GM18499 (cell line): Measurements from ENCODE around the gene TOP3A.
A peak's percentile ranks its signal among the peaks of the same experiment; 100 is the strongest.
"Not testable (repeated sequence)": the region's sequence is repeated elsewhere in the genome, so short reads cannot be mapped to it uniquely, and the experiment has no call there.

Experiments
- ATAC-seq: cut with Tn5 transposase; IDR thresholded peaks from one replicate; pipeline ENCODE4 v1.9.1; 2021; ENCODE audit warnings: moderate number of reproducible peaks; ENCODE audit not compliant: insufficient read depth, unreplicated experiment

The TOP3A gene

GRCh38 chr17:18314731-18315561 is at the start of gene TOP3A, which contains the start of gene SMCR8:
TOP3A (minus strand) TSS chr17:18314994; CDS start chr17:18314778, 216 bp downstream.
SMCR8 (plus strand) TSS chr17:18315293; CDS start chr17:18315790, 497 bp downstream.
- ATAC-seq, result peak; percentile 42

- no peak for ATAC-seq
Observed at GRCh38 chr17:18364166-18364565, 49.4 kb upstream of the TOP3A start.

GRCh38 chr17:18363101-18364049 is 48.6 kb upstream of the TOP3A start, which contains the start of gene SHMT1:
SHMT1 (minus strand) TSS chr17:18363550; CDS start chr17:18355981, 7,569 bp downstream.
- ATAC-seq, result peak; percentile 85

- no peak for ATAC-seq
Observed at GRCh38 chr17:18362698-18363100, 47.9 kb upstream of the TOP3A start.

- ATAC-seq, result no peak
Observed at GRCh38 chr17:18361837-18362697, 47.3 kb upstream of the TOP3A start.

GRCh38 chr17:18360518-18360917 is 45.7 kb upstream of the TOP3A start:
- ATAC-seq, result no peak

- ATAC-seq, result no peak
Observed at GRCh38 chr17:18356624-18357023, 41.8 kb upstream of the TOP3A start.

- no peak for ATAC-seq
Observed at GRCh38 chr17:18353541-18353940, 38.7 kb upstream of the TOP3A start.

GRCh38 chr17:18344021-18344420 is 29.2 kb upstream of the TOP3A start:
- ATAC-seq, result no peak

GRCh38 chr17:18339933-18340332 is 25.1 kb upstream of the TOP3A start:
- no peak for ATAC-seq

GRCh38 chr17:18338158-18338557 is 23.4 kb upstream of the TOP3A start:
- not testable (repeated sequence) for ATAC-seq

GRCh38 chr17:18332909-18333489 is 18.2 kb upstream of the TOP3A start:
- no peak for ATAC-seq

GRCh38 chr17:18331879-18332278 is 17.1 kb upstream of the TOP3A start:
- no peak for ATAC-seq

- no peak for ATAC-seq
Observed at GRCh38 chr17:18328643-18329204, 13.9 kb upstream of the TOP3A start.

- no peak for ATAC-seq
Observed at GRCh38 chr17:18327556-18327955, 12.8 kb upstream of the TOP3A start.

GRCh38 chr17:18327093-18327492 is 12.3 kb upstream of the TOP3A start:
- ATAC-seq, result no peak

- no peak for ATAC-seq
Observed at GRCh38 chr17:18326572-18326971, 11.8 kb upstream of the TOP3A start.

GRCh38 chr17:18326039-18326438 is 11.2 kb upstream of the TOP3A start:
- ATAC-seq, result no peak
